B cell (primary cell): ENCODE data around the gene PSTPIP1. TPM values are rescaled to one million over a fixed set of nuclear protein-coding genes. Genes with fewer than 3 reads are reported as not detected.

Experiments
- ATAC-seq: fragments of 200-7000 bp; cut with Tn5 transposase; one replicate; pipeline ENCODE4 v1.10.0; 2021; ENCODE audit warnings: low read depth, mild to moderate bottlenecking, moderate number of reproducible peaks, moderate library complexity
- CTCF ChIA-PET: fragments of 350-600 bp; sonication (Branson Sonifier 250); formaldehyde crosslinking; loops from one replicate; lab custom pipeline; 2021; ENCODE audit warnings: antibody characterized with exemption, inconsistent platforms; lab: Charles Lee
- POLR2A ChIA-PET: fragments of 350-600 bp; sonication (Branson Sonifier 250); formaldehyde crosslinking; loops from one replicate; lab custom pipeline; 2021; ENCODE audit warnings: antibody characterized with exemption; lab: Charles Lee
- DNase-seq: peaks from one replicate; pipeline ENCODE4 v3.0.0; 2013
- H2AFZ ChIP-seq: 2 replicates; pipeline ENCODE4 v1.6.1; 2012; ENCODE audit warnings: mild to moderate bottlenecking, low read depth, low read length; ENCODE audit not compliant: insufficient read depth, poor library complexity, severe bottlenecking
- H3K27ac ChIP-seq, 2 donors: 1 replicate in 1 of 2; 2 replicates in 1 of 2; pipeline ENCODE4 v1.5.1; 2012 to 2013; ENCODE audit warnings: low read length in 2 of 2, mild to moderate bottlenecking in 2 of 2, moderate library complexity in 1 of 2
- H3K27me3 ChIP-seq, 4 experiments: fragments of 200-600 bp in 1 of 4; sonication (generic) in 1 of 4; replicated peaks in 1 of 4; 1 replicate in 2 of 4; 2 replicates in 2 of 4; pipeline versions ENCODE4 v1.6.1 to v1.7.0; 2013 to 2016; ENCODE audit warnings: low read length in 3 of 4, mild to moderate bottlenecking in 2 of 4, mixed read lengths in 1 of 4, moderate library complexity in 1 of 4; ENCODE audit not compliant: insufficient read depth in 4 of 4, control insufficient read depth in 3 of 4; ENCODE audit errors: control extremely low read depth in 1 of 4
- H3K36me3 ChIP-seq, 2 experiments: replicated peaks in 1 of 2; 1 replicate in 1 of 2; 2 replicates in 1 of 2; pipeline versions ENCODE4 v1.6.1 to v1.7.1; 2013; ENCODE audit warnings: low read length in 1 of 2; ENCODE audit not compliant: insufficient read depth in 2 of 2, control insufficient read depth in 1 of 2; ENCODE audit errors: control extremely low read depth in 1 of 2, extremely low read depth in 1 of 2
- H3K4me1 ChIP-seq, 2 donors: fragments of 200-600 bp in 1 of 2; sonication (generic) in 1 of 2; 1 replicate in 1 of 2; 2 replicates in 1 of 2; pipeline versions ENCODE4 v1.5.1 to v1.6.1; 2013 to 2017; ENCODE audit warnings: low read length in 2 of 2; ENCODE audit not compliant: control insufficient read depth in 2 of 2, insufficient read depth in 2 of 2
- H3K4me2 ChIP-seq: replicated peaks from 2 replicates; pipeline ENCODE3; 2012; ENCODE audit warnings: mild to moderate bottlenecking, low read depth, low read length; ENCODE audit not compliant: poor library complexity, severe bottlenecking
- H3K4me3 ChIP-seq, 5 experiments: fragments of 200-600 bp in 1 of 5; sonication (generic) in 1 of 5; 1 replicate in 3 of 5; 2 replicates in 2 of 5; pipeline versions ENCODE4 v1.5.1 to v1.7.0; 2011 to 2016; ENCODE audit warnings: low read length in 4 of 5, mild to moderate bottlenecking in 4 of 5, low read depth in 2 of 5, control low read depth in 1 of 5, moderate library complexity in 1 of 5; ENCODE audit not compliant: insufficient read depth in 1 of 5; ENCODE audit errors: control extremely low read depth in 1 of 5, extremely low read depth in 1 of 5
- H3K79me2 ChIP-seq: fragments of 200-600 bp; sonication (generic); one replicate; pipeline ENCODE4 v1.6.0; 2016; ENCODE audit warnings: low read length; ENCODE audit not compliant: control insufficient read depth, insufficient read depth
- H3K9ac ChIP-seq: fragments of 200-600 bp; sonication (generic); 2 replicates; pipeline ENCODE4 v1.6.1; 2017; ENCODE audit warnings: mild to moderate bottlenecking, low read length, moderate library complexity
- H3K9me3 ChIP-seq, 3 donors: one replicate each; pipeline versions ENCODE4 v1.6.1 to v1.7.1; 2013; ENCODE audit warnings: low read length in 2 of 3; ENCODE audit not compliant: control insufficient read depth in 2 of 3, insufficient read depth in 1 of 3; ENCODE audit errors: control extremely low read depth in 1 of 3
- H4K20me1 ChIP-seq: 2 replicates; pipeline ENCODE4 v1.6.0; 2012; ENCODE audit warnings: mild to moderate bottlenecking, low read length; ENCODE audit not compliant: insufficient read depth, control insufficient read depth, poor library complexity, severe bottlenecking
- H3K27ac Mint-ChIP-seq: one replicate; pipeline ENCODE4 v1.8.0; 2021; ENCODE audit warnings: mixed read lengths
- H3K27me3 Mint-ChIP-seq: one replicate; pipeline ENCODE4 v1.8.0; 2021; ENCODE audit warnings: mixed read lengths
- H3K4me1 Mint-ChIP-seq: one replicate; pipeline ENCODE4 v1.8.0; 2021; ENCODE audit warnings: mixed read lengths
- H3K4me3 Mint-ChIP-seq: one replicate; pipeline ENCODE4 v1.8.0; 2021; ENCODE audit warnings: mixed read lengths
- H3K9me3 Mint-ChIP-seq: one replicate; pipeline ENCODE4 v1.8.0; 2022; ENCODE audit warnings: mixed read lengths; ENCODE audit not compliant: insufficient read depth
- EZH2 ChIP-seq: IDR thresholded peaks from 2 replicates; pipeline ENCODE4 v1.6.1; 2012; ENCODE audit warnings: borderline replicate concordance, low read depth, mild to moderate bottlenecking, moderate library complexity, low read length; ENCODE audit not compliant: insufficient read depth, poor library complexity, severe bottlenecking
- whole genome bisulfite sequencing: methylation state at CpG from one replicate; pipeline ENCODE4 v1.1.5; 2013; ENCODE audit warnings: missing lambda C conversion rate; ENCODE audit not compliant: insufficient coverage; 5-methylcytosine and 5-hydroxymethylcytosine counted together
- intact Hi-C: fragments of 100-400 bp; cut with micrococcal nuclease; formaldehyde crosslinking; loops from one replicate; pipeline ENCODE4 v1.10.0; 2022
- polyA plus RNA-seq: library from polyadenylated mRNA; depleted of rRNA; stranded (reverse); fragments of >200 nt; gene quantifications from 2 replicates; pipeline ENCODE4 v1.2.3, GENCODE V29; 2012
- total RNA-seq, 2 donors: library from RNA; stranded (reverse); fragments of 120-200 nt in 1 of 2; gene quantifications; 1 replicate in 1 of 2; 2 replicates in 1 of 2; pipeline versions ENCODE4 v1.2.3 to v1.2.4, GENCODE V29; 2013 to 2022
- TF ChIP-seq, protein P1 (sequence below): fragments of 200-600 bp; IDR thresholded peaks from one replicate; pipeline ENCODE4 v1.8.0; 2022; ENCODE audit warnings: antibody characterized with exemption, mild to moderate bottlenecking

The PSTPIP1 gene
- total and polyA plus RNA-seq, 2 donors (not counting 1 experiment from before 2014, with no cell fraction given) = 69.0 to 79.3 TPM

DNA sequence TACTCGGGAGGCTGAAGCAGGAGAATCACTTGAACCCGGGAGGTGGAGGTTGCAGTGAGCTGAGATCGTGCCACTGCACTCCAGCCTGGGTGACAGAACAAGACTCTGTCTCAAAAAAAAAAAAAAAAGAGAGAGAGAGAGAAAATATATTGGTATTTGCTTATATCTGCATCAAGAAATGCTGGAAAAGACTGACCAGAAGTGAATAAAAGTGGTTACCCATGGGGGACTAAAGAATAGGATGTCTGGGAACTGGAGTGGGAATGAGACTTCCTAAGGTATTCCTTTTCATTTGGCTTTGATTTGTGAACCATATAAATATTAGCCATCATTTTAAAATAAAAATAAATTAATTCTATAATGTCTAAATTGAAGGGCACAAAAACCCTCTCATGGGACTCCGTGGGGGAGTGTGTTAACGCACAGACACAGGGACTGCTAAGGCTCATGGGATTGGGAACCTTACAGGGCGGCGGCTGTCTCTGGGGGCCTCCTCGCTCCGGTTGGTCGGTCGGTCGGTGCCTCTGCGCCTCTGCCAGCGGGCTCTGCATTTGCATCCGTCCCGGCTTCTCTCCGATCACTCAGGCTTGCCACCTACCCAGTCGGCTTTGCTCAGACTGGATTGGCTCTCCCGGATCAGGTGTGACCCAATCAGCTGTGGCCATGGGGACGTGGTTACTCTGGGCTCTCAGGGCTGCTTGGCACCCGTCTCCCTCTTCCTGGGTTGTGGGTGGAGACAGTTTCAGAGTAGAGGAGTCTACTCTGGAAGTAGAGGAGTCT lies 88.6 kb downstream of the PSTPIP1 start:
- H3K27me3 Mint-ChIP-seq = no peaks in the 10 kb centered on the region
- POLR2A ChIA-PET = interaction anchor here (0.7 to 1.2 kb wide), 2 partner anchors 16 to 338 kb away, joined by 3 to 4 read pairs; partner anchors contain the start of gene HMG20A
- peak overlapping the region; percentile 46 for H2AFZ ChIP-seq

More for the DNA sequence above, 88.6 kb downstream of the PSTPIP1 start:
- H3K4me2 ChIP-seq = peak overlapping the region; percentile 68
- intact Hi-C loops = loop anchor here (1.0 to 5.0 kb wide), 3 partner anchors 12 to 104 kb away; partner anchors contain the start of gene TSPAN3
- Mint-ChIP-seq H3K4me1 (peaks cover 51% of the 10 kb centered on the region), H3K9me3 (no peaks in the 10 kb centered on the region), H3K27ac (peak overlapping the region; percentile 89), H3K4me3 (peak overlapping the region; percentile 60)
- no peaks in the 10 kb centered on the region for H3K79me2 ChIP-seq
- H3K27me3 ChIP-seq = no peaks in the 10 kb centered on the region
- 0% methylated on average over 18 of the region's 21 CpGs for WGBS
- CTCF ChIA-PET = interaction anchor here (0.7 to 1.6 kb wide), 2 partner anchors 52 to 196 kb away, joined by 3 to 4 read pairs; no protein-coding TSS in a partner anchor
- H3K9me3 ChIP-seq = peaks cover 0 to 6% (median 0%) of the 10 kb centered on the region in 3 donors
- peak overlapping the region in 4 of 5 experiments; percentile 12 to 45 (median 26) for H3K4me3 ChIP-seq
- H3K27ac ChIP-seq = peak overlapping the region; percentile 80 to 92
- TF ChIP-seq, protein P1, sequence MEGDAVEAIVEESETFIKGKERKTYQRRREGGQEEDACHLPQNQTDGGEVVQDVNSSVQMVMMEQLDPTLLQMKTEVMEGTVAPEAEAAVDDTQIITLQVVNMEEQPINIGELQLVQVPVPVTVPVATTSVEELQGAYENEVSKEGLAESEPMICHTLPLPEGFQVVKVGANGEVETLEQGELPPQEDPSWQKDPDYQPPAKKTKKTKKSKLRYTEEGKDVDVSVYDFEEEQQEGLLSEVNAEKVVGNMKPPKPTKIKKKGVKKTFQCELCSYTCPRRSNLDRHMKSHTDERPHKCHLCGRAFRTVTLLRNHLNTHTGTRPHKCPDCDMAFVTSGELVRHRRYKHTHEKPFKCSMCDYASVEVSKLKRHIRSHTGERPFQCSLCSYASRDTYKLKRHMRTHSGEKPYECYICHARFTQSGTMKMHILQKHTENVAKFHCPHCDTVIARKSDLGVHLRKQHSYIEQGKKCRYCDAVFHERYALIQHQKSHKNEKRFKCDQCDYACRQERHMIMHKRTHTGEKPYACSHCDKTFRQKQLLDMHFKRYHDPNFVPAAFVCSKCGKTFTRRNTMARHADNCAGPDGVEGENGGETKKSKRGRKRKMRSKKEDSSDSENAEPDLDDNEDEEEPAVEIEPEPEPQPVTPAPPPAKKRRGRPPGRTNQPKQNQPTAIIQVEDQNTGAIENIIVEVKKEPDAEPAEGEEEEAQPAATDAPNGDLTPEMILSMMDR = no peak
- TF ChIP-seq EZH2 = no peak
- peak overlapping the region; percentile 42 for H3K9ac ChIP-seq
- no peaks in the 10 kb centered on the region for H4K20me1 ChIP-seq
- H3K4me1 ChIP-seq = peaks cover 48 to 57% of the 10 kb centered on the region in 2 donors
- peak; percentile 96 for ATAC-seq
- no peaks in the 10 kb centered on the region for H3K36me3 ChIP-seq
- peak; percentile 96 for DNase-seq
